Body of pancreas (tissue), 4 donors: ENCODE results near the gene KPNA3.

ENCODE experiments used
- POLR2A ChIP-seq, 3 donors: fragments of 450-650 bp; IDR thresholded peaks; one replicate each; pipeline ENCODE4 v1.6.1; 2016; ENCODE audit warnings: antibody characterized with exemption in 3 of 3, mild to moderate bottlenecking in 2 of 3
- TF ChIP-seq, protein P1 (sequence below), 7 experiments: fragments of 450-650 bp in 4 of 7; fragments of 200-600 bp in 3 of 7; sonication (generic) in 3 of 7; IDR thresholded peaks; one replicate each; pipeline ENCODE4 v1.5.1; 2016 to 2019; ENCODE audit warnings: antibody characterized with exemption in 7 of 7

DNA sequence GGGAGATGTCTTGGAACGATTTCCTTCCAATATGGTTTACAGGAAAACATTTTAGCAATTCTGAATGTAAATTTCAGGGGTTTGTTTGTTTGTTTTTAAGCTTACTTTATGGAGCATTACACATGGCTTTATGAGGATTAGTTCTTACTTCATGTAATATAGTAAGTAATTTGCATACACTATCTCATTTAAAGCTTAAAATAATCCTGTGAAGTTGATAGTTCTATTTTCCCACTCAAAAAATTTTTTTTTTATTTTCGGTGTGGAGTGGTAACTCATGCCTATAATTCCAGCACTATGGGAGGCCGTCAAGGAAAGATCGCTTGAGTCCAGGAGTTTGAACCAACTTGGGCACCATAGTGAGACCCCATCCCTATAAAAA, 19.0 kb upstream of the KPNA3 start:
- TF ChIP-seq, protein P1, sequence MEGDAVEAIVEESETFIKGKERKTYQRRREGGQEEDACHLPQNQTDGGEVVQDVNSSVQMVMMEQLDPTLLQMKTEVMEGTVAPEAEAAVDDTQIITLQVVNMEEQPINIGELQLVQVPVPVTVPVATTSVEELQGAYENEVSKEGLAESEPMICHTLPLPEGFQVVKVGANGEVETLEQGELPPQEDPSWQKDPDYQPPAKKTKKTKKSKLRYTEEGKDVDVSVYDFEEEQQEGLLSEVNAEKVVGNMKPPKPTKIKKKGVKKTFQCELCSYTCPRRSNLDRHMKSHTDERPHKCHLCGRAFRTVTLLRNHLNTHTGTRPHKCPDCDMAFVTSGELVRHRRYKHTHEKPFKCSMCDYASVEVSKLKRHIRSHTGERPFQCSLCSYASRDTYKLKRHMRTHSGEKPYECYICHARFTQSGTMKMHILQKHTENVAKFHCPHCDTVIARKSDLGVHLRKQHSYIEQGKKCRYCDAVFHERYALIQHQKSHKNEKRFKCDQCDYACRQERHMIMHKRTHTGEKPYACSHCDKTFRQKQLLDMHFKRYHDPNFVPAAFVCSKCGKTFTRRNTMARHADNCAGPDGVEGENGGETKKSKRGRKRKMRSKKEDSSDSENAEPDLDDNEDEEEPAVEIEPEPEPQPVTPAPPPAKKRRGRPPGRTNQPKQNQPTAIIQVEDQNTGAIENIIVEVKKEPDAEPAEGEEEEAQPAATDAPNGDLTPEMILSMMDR (IDR thresholded peaks at IDR 0.05): no peak
- TF ChIP-seq POLR2A (IDR thresholded peaks at IDR 0.05): no peak
